PFSK-1 (cell line): ENCODE results near the gene NPHP4.

Experiments
- POLR2AphosphoS5 ChIP-seq: IDR thresholded peaks from 2 replicates; pipeline ENCODE4 v1.6.1; 2012; ENCODE audit warnings: low read depth, mild to moderate bottlenecking, control low read depth, low read length, moderate library complexity
- SIN3A ChIP-seq: IDR thresholded peaks from 2 replicates; pipeline ENCODE4 v1.6.1; 2012; ENCODE audit warnings: mild to moderate bottlenecking, low read length, moderate library complexity, borderline replicate concordance; ENCODE audit not compliant: insufficient read depth
- TAF1 ChIP-seq: IDR thresholded peaks from 2 replicates; pipeline ENCODE4 v1.6.1; 2012; ENCODE audit warnings: low read length, control low read depth, borderline replicate concordance; ENCODE audit not compliant: insufficient read depth

DNA sequence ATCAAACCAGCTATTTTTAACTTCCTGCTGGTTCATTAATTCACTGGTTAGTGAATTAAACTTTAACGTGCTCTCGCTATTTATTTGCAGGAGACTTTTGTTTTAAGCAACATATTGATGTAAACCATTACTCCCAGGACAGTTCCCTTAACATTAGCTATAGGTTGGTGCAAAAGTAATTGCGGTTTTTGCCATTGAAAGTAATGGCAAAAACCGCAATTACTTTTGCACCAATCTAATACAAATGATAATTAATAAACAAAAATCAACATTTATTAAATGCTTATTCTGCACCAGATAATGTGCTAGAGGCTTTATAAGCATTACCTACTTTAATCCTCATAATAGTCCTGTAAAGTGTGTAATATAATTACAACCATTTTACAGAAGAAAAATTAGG lies 176.5 kb downstream of the NPHP4 start:
- TF ChIP-seq POLR2AphosphoS5 (no peak), TAF1 (no peak), SIN3A (no peak)
